Measurements from ENCODE around the gene COL1A2.

- TF ChIP-seq POLR2AphosphoS5 (IDR thresholded peaks at IDR 0.05; ENCODE audit: low read depth, low read length) (no peak), TAF1 (IDR thresholded peaks at IDR 0.05; ENCODE audit: borderline replicate concordance, low read depth, low read length) (no peak), POLR2A (IDR thresholded peaks at IDR 0.05; ENCODE audit: low read depth, low read length) (no peak)
Measured at GRCh38 chr7:94440451-94441039, 45.9 kb downstream of the COL1A2 start.
